Astrocyte of the spinal cord (primary cell): ENCODE measurements around the gene ZGPAT.

Experiments used
- DNase-seq: peaks from one replicate; pipeline ENCODE4 v3.0.0; 2011; ENCODE audit warnings: low read depth, low spot score
- H3K4me3 ChIP-seq: 2 replicates; pipeline ENCODE4 v1.5.1; 2011; ENCODE audit warnings: low read depth, mild to moderate bottlenecking, low read length, moderate library complexity
- CTCF ChIP-seq: IDR thresholded peaks from 2 replicates; pipeline ENCODE4 v1.5.1; 2012; ENCODE audit warnings: low read depth, mild to moderate bottlenecking, low read length, inconsistent platforms
- in situ Hi-C: cut with HindIII; loops from 2 replicates; pipeline ENCODE4 v1.10.0; 2017; ENCODE audit warnings: low sequenced_read_pairs

Gene ZGPAT

GRCh38 chr20:63739130-63740069 lies 31.6 kb downstream of the ZGPAT start, which contains the start of gene SLC2A4RG:
Gene SLC2A4RG, plus strand, starts transcription at chr20:63739776. Its CDS starts 137 bp downstream, at chr20:63739913.
- peak within 1 kb of the TSS; percentile 69 for H3K4me3 ChIP-seq
- no peak for TF ChIP-seq CTCF
- in situ Hi-C loops, result no loop called here
- peak; percentile 47 for DNase-seq

- H3K4me3 ChIP-seq, result peak overlapping the region; percentile 69
- peak; percentile 25 for DNase-seq
- TF ChIP-seq CTCF, result no peak
- in situ Hi-C loops, result no loop called here
Observed at GRCh38 chr20:63740070-63740626, 32.3 kb downstream of the ZGPAT start.

GRCh38 chr20:63740627-63741353 lies 33.0 kb downstream of the ZGPAT start:
- in situ Hi-C loops, result no loop called here
- peak; percentile 26 for TF ChIP-seq CTCF
- H3K4me3 ChIP-seq, result peak overlapping the region; percentile 69
- DNase-seq, result peak; percentile 91

GRCh38 chr20:63741354-63741675 lies 33.5 kb downstream of the ZGPAT start:
- TF ChIP-seq CTCF, result no peak
- DNase-seq, result no peak
- in situ Hi-C loops, result no loop called here
- H3K4me3 ChIP-seq, result peak overlapping the region; percentile 69

- no peak for DNase-seq
- no peak for TF ChIP-seq CTCF
- in situ Hi-C loops, result no loop called here
- peak overlapping the region; percentile 69 for H3K4me3 ChIP-seq
Observed at GRCh38 chr20:63741676-63742380, 34.0 kb downstream of the ZGPAT start.
